ENCODE measurements around the gene LGI2. TPM values are rescaled to one million over a fixed set of nuclear protein-coding genes. Genes with fewer than 3 reads are reported as not detected.
"Not testable (repeated sequence)": the region's sequence is repeated elsewhere in the genome, so short reads cannot be mapped to it uniquely, and the experiment has no call there.

LGI2 gene
- total RNA-seq, 1 donor from 2014 or later = 3.0 TPM

GRCh38 chr4:25070545-25070944 is 39.8 kb upstream of the LGI2 start:
- Histone ChIP-seq H3K36me3 (no peaks in the 10 kb centered on the region), H3K4me1 (no peaks in the 10 kb centered on the region), H3K9me3 (replicated peaks) (no peaks in the 10 kb centered on the region), H3K4me3 (no peak overlapping the region), H3K27ac (replicated peaks) (no peak overlapping the region), H3K27me3 (ENCODE audit: low read depth) (no peaks in the 10 kb centered on the region)
- TF ChIP-seq CTCF (IDR thresholded peaks at IDR 0.05; ENCODE audit: borderline replicate concordance) = no peak
- DNase-seq = no peak
- intact Hi-C loops (cut with micrococcal nuclease) = no loop called here

GRCh38 chr4:25069014-25069413 is 38.3 kb upstream of the LGI2 start:
- H3K4me1 ChIP-seq = no peaks in the 10 kb centered on the region
- H3K27me3 ChIP-seq (ENCODE audit: low read depth) = no peaks in the 10 kb centered on the region
- intact Hi-C loops (cut with micrococcal nuclease) = no loop called here
- no peak for TF ChIP-seq CTCF (IDR thresholded peaks at IDR 0.05; ENCODE audit: borderline replicate concordance)
- no peaks in the 10 kb centered on the region for H3K36me3 ChIP-seq
- no peak overlapping the region for H3K4me3 ChIP-seq
- DNase-seq = no peak
- H3K9me3 ChIP-seq (replicated peaks) = no peaks in the 10 kb centered on the region
- no peak overlapping the region for H3K27ac ChIP-seq (replicated peaks)

GRCh38 chr4:25068386-25068785 is 37.6 kb upstream of the LGI2 start:
- no peaks in the 10 kb centered on the region for H3K27me3 ChIP-seq (ENCODE audit: low read depth)
- no peak for DNase-seq
- H3K4me1 ChIP-seq = no peaks in the 10 kb centered on the region
- TF ChIP-seq CTCF (IDR thresholded peaks at IDR 0.05; ENCODE audit: borderline replicate concordance) = no peak
- H3K27ac ChIP-seq (replicated peaks) = no peak overlapping the region
- H3K36me3 ChIP-seq = no peaks in the 10 kb centered on the region
- intact Hi-C loops (cut with micrococcal nuclease) = no loop called here
- no peak overlapping the region for H3K4me3 ChIP-seq
- H3K9me3 ChIP-seq (replicated peaks) = no peaks in the 10 kb centered on the region

GRCh38 chr4:25065932-25066590 is 35.3 kb upstream of the LGI2 start:
- intact Hi-C loops (cut with micrococcal nuclease) = no loop called here
- DNase-seq = no peak
- Histone ChIP-seq H3K36me3 (no peaks in the 10 kb centered on the region), H3K4me1 (no peaks in the 10 kb centered on the region), H3K27me3 (ENCODE audit: low read depth) (no peaks in the 10 kb centered on the region), H3K4me3 (no peak overlapping the region), H3K9me3 (replicated peaks) (no peaks in the 10 kb centered on the region), H3K27ac (replicated peaks) (no peak overlapping the region)
- no peak for TF ChIP-seq CTCF (IDR thresholded peaks at IDR 0.05; ENCODE audit: borderline replicate concordance)

GRCh38 chr4:25065431-25065858 is 34.7 kb upstream of the LGI2 start:
- no peak overlapping the region for H3K4me3 ChIP-seq
- no peaks in the 10 kb centered on the region for H3K27me3 ChIP-seq (ENCODE audit: low read depth)
- no peaks in the 10 kb centered on the region for H3K9me3 ChIP-seq (replicated peaks)
- TF ChIP-seq CTCF (IDR thresholded peaks at IDR 0.05; ENCODE audit: borderline replicate concordance) = no peak
- no peak for DNase-seq
- H3K36me3 ChIP-seq = no peaks in the 10 kb centered on the region
- intact Hi-C loops (cut with micrococcal nuclease) = no loop called here
- H3K4me1 ChIP-seq = peaks cover 5% of the 10 kb centered on the region
- H3K27ac ChIP-seq (replicated peaks) = no peak overlapping the region

- intact Hi-C loops (cut with micrococcal nuclease) = not testable (repeated sequence)
These were observed 33.7 kb upstream of the LGI2 start for GRCh38 chr4:25064447-25064846.

More at GRCh38 chr4:25064447-25064846, 33.7 kb upstream of the LGI2 start:
- not testable (repeated sequence) for H3K36me3 ChIP-seq; H3K9me3 ChIP-seq (replicated peaks); H3K4me3 ChIP-seq; H3K27ac ChIP-seq (replicated peaks); DNase-seq; H3K27me3 ChIP-seq (ENCODE audit: low read depth); H3K4me1 ChIP-seq
